Urinary bladder (tissue), 4 donors: ENCODE data around the gene GDF3. TPM values are rescaled to one million over a fixed set of nuclear protein-coding genes. Genes with fewer than 3 reads are reported as not detected.
"Not testable (repeated sequence)": the region's sequence is repeated elsewhere in the genome, so short reads cannot be mapped to it uniquely, and the experiment has no call there.

Source experiments
- DNase-seq: peaks from one replicate; pipeline ENCODE4 v3.0.0-alpha.2; 2015; ENCODE audit errors: extremely low spot score
- H3K27ac ChIP-seq: one replicate; pipeline ENCODE4 v1.5.1; 2013; ENCODE audit warnings: low read depth, mild to moderate bottlenecking, moderate library complexity
- H3K36me3 ChIP-seq: one replicate; pipeline ENCODE4 v1.6.1; 2013; ENCODE audit warnings: mild to moderate bottlenecking, moderate library complexity; ENCODE audit not compliant: insufficient read depth
- H3K4me1 ChIP-seq: one replicate; pipeline ENCODE4 v1.6.1; 2013; ENCODE audit warnings: mild to moderate bottlenecking, moderate library complexity; ENCODE audit not compliant: insufficient read depth
- H3K4me3 ChIP-seq: one replicate; pipeline ENCODE4 v1.5.1; 2013; ENCODE audit warnings: low read depth, low read length
- WGBS: extraction: QIAGEN DNeasy Blood & Tissue Kit; methylation state at CpG from one replicate; pipeline ENCODE4 v1.1.7; 2013; 5-methylcytosine and 5-hydroxymethylcytosine counted together
- polyA plus RNA-seq: library from polyadenylated mRNA; stranded (reverse); fragments of 200-250 nt; gene quantifications from one replicate; pipeline ENCODE4 v1.2.3, GENCODE V29; 2013
- total RNA-seq: library from RNA; depleted of rRNA; stranded (reverse); fragments of >200 nt; gene quantifications from one replicate; pipeline ENCODE4 v1.2.3, GENCODE V29; 2014
- donor health status: healthy with polysubstance abuse.
- donor health status: healthy.

The GDF3 gene
- total and polyA plus RNA-seq, 2 donors: 0.20 TPM; not detected in 1

DNA sequence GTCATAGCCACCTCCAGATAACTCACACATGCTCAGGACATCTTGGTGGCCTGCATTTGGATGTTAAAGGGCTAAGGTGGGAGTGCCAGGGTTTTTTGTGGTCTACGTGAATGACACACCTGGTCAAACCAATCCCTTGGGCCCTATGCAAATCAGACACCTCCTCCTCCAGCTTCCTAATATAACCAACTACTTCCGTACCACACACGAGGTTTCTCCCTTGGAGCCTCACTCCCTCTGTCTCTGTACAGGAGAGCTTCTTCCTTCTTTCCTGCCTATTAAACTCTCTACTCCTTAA lies 49.4 kb downstream of the GDF3 start:
- no peak for DNase-seq
- H3K4me1 ChIP-seq: no peaks in the 10 kb centered on the region
- H3K27ac ChIP-seq: no peak overlapping the region
- WGBS: 67% methylated on average over 3 of the region's 3 CpGs
- no peak overlapping the region for H3K4me3 ChIP-seq
- no peaks in the 10 kb centered on the region for H3K36me3 ChIP-seq

DNA sequence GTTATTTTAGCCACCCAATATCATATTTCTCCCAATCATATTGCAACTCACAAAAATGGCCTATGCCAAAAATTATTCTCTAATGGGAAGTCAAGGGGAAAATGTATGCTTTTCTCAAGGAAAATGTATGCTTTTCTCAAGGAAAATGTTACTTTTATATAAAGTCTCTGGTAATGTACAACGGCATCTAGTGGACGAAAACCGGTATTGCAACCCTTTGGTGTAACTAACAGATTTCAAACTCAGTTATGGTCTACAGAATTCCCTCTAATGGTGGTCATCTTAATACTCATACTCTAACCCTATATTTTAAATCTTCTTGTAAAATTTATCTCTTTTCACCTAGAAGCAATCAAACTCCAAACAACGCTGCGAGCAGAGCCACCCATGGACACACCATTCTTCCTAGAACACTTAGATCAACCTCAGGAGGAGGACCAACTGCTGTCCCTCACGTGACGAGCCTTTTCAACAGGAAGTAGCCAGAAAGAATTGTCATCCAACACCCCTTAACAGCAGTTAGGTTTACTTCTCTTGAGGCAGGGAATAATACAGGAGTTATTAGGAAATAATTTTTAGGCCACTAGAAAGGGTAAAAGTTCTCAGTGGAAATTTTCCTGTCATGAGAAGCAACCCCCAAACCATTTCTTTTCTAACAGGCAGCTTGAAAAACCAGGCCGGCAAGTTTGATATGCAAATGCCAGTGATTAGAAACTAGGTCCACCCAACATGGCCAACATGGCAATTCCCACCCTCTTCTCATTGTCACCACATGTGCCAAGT lies 50.0 kb downstream of the GDF3 start:
- Histone ChIP-seq H3K4me1 (no peaks in the 10 kb centered on the region), H3K27ac (no peak overlapping the region), H3K4me3 (no peak overlapping the region), H3K36me3 (no peaks in the 10 kb centered on the region)
- no peak for DNase-seq
- WGBS: 23% methylated on average over 8 of the region's 8 CpGs

DNA sequence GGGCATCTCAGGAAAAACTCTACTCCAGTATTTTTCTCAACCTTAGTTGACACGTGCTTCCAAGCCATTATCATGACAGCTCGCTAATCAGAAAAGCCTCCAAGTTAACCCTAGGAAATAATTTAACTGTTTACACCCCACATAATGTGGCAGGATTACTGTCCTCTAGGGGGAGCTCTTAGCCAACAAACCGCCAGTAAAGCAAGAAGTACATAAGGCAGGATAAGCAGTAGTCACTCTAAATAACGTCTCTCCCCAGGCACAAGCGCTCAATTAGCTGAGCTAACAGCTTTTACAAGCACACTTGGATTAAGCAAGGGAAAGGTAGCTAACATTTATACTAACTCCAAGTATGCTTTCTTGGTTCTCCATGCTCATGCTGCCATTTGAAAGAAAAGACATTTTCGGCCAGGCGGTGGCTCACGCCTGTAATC lies 52.7 kb downstream of the GDF3 start:
- 53% methylated on average over 8 of the region's 8 CpGs for WGBS
- Histone ChIP-seq H3K4me1 (no peaks in the 10 kb centered on the region), H3K4me3 (no peak overlapping the region), H3K36me3 (no peaks in the 10 kb centered on the region), H3K27ac (no peak overlapping the region)
- no peak for DNase-seq

DNA sequence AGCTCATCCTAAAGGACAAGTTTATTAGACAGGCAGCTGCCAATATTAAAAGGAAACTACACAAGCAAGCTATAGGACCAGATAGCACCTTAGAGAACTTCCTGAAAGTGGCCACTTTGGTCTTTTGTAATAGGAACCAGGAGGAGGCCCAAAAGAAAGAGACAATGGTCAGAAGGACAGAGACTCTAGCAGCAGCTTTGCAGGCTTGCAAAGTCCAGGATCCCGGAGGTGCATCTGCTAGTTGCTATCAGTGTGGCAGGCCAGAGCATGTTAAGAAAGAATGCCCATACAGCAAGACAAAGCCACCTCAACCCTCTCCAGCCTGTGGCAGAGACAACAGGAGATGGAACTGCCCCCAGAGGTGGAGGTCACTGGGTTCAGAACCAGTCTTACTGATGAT lies 53.3 kb downstream of the GDF3 start:
- Histone ChIP-seq H3K4me3 (no peak overlapping the region), H3K36me3 (no peaks in the 10 kb centered on the region), H3K4me1 (no peaks in the 10 kb centered on the region), H3K27ac (no peak overlapping the region)
- 52% methylated on average over 1 of the region's 1 CpG for WGBS
- no peak for DNase-seq

DNA sequence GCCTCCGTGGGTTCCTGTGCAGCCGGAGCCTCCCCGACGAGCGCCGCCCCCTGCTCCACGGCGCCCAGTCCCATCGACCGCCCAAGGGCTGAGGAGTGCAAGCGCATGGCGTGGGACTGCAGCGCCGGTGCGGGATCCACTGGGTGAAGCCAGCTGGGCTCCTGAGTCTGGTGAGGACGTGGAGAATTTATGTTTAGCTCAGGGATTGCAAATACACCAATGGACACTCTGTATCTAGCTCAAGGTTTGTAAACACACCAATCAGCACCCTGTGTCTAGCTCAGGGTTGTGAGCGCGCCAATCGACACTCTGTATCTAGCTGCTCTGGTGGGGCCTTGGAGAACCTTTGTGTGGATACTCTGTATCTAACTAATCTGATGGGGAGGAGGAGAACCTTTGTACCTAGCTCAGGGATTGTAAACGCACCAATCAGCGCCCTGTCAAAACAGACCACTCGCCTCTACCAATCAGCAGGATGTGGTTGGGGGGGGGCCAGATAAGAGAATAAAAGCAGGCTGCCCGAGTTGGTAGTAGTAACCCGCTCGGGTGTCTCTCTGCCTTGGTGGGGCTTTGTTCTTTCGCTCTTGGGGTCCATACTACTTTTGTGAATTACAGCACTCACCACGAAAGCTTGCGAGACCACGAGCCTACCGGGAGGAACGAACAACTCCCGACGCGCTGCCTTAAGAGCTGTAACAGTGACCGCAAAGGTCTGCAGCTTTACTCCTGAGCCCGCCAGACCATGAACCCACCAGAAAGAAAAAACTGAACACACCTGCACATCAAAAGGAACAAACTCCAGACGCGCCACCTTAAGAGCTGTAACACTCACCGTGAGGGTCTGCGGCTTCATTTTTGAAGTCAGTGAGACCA lies 55.2 kb downstream of the GDF3 start:
- H3K4me1 ChIP-seq, H3K27ac ChIP-seq, H3K4me3 ChIP-seq, H3K36me3 ChIP-seq, DNase-seq: not testable (repeated sequence)
- 58% methylated on average over 40 of the region's 40 CpGs for WGBS

Other genes starting within 250 kb of the GDF3 start
- 19.1 TPM for gene CD163, start 192.0 kb downstream of the GDF3 start, total RNA-seq
- gene CD163, start 192.0 kb downstream of the GDF3 start, polyA plus RNA-seq: 243 TPM
- gene APOBEC1, start 29.9 kb downstream of the GDF3 start, total RNA-seq: not detected
- gene APOBEC1, start 29.9 kb downstream of the GDF3 start, polyA plus RNA-seq: not detected
- not detected for gene DPPA3, start 15.7 kb upstream of the GDF3 start, total RNA-seq
- gene DPPA3, start 15.7 kb upstream of the GDF3 start, polyA plus RNA-seq: not detected
- gene CLEC4C, start 51.6 kb upstream of the GDF3 start, total RNA-seq: not detected
- gene CLEC4C, start 51.6 kb upstream of the GDF3 start, polyA plus RNA-seq: not detected
- gene NANOGNB, start 69.4 kb upstream of the GDF3 start, total RNA-seq: not detected
- not detected for gene NANOGNB, start 69.4 kb upstream of the GDF3 start, polyA plus RNA-seq
- gene NANOG, start 93.6 kb upstream of the GDF3 start, total RNA-seq: 0.21 TPM
- gene NANOG, start 93.6 kb upstream of the GDF3 start, polyA plus RNA-seq: not detected
- gene SLC2A14, start 177.1 kb upstream of the GDF3 start, total RNA-seq: 0.32 TPM
- 0.25 TPM for gene SLC2A14, start 177.1 kb upstream of the GDF3 start, polyA plus RNA-seq
- gene SLC2A3, start 240.4 kb upstream of the GDF3 start, total RNA-seq: 76.9 TPM
- gene SLC2A3, start 240.4 kb upstream of the GDF3 start, polyA plus RNA-seq: 21.7 TPM